HL-60 (cell line): ENCODE results near the gene CEP63.

Experiments used
- GABPA ChIP-seq: IDR thresholded peaks from 2 replicates; pipeline ENCODE4 v1.6.1; 2012; ENCODE audit warnings: low read depth
- POLR2AphosphoS5 ChIP-seq: IDR thresholded peaks from 2 replicates; pipeline ENCODE4 v1.6.1; 2012; ENCODE audit warnings: low read depth
- TF ChIP-seq, protein P1 (sequence below): IDR thresholded peaks from one replicate; pipeline ENCODE4 v1.5.1; 2011; ENCODE audit warnings: low read length, control low read depth, inconsistent platforms; ENCODE audit not compliant: insufficient read depth
- TF ChIP-seq, protein P2 (sequence below): IDR thresholded peaks from 2 replicates; pipeline ENCODE4 v1.6.1; 2012; ENCODE audit warnings: low read depth; ENCODE audit not compliant: insufficient replicate concordance

DNA sequence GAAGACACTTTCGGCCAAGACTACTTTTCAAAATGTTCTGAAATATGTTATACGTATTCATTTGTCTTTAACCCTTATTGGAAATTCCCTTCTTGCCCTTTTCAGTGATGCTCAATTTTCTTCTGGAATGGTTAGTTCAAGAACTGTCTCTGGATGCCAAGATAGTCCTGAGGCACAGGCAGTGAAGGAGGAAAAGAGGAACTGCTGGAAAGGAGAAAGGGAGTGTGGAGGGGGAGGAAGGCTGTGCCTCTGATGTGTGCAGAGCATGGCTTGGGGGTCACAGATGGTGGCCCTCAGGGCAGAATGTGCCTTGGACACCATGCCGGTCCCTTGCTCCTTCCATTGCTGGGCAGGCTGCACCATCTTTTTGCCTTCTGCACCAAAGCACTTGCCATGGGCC lies 73.7 kb downstream of the CEP63 start:
- TF ChIP-seq, protein P1, sequence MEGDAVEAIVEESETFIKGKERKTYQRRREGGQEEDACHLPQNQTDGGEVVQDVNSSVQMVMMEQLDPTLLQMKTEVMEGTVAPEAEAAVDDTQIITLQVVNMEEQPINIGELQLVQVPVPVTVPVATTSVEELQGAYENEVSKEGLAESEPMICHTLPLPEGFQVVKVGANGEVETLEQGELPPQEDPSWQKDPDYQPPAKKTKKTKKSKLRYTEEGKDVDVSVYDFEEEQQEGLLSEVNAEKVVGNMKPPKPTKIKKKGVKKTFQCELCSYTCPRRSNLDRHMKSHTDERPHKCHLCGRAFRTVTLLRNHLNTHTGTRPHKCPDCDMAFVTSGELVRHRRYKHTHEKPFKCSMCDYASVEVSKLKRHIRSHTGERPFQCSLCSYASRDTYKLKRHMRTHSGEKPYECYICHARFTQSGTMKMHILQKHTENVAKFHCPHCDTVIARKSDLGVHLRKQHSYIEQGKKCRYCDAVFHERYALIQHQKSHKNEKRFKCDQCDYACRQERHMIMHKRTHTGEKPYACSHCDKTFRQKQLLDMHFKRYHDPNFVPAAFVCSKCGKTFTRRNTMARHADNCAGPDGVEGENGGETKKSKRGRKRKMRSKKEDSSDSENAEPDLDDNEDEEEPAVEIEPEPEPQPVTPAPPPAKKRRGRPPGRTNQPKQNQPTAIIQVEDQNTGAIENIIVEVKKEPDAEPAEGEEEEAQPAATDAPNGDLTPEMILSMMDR = no peak
- no peak for TF ChIP-seq GABPA
- TF ChIP-seq POLR2AphosphoS5 = no peak
- TF ChIP-seq, protein P2, sequence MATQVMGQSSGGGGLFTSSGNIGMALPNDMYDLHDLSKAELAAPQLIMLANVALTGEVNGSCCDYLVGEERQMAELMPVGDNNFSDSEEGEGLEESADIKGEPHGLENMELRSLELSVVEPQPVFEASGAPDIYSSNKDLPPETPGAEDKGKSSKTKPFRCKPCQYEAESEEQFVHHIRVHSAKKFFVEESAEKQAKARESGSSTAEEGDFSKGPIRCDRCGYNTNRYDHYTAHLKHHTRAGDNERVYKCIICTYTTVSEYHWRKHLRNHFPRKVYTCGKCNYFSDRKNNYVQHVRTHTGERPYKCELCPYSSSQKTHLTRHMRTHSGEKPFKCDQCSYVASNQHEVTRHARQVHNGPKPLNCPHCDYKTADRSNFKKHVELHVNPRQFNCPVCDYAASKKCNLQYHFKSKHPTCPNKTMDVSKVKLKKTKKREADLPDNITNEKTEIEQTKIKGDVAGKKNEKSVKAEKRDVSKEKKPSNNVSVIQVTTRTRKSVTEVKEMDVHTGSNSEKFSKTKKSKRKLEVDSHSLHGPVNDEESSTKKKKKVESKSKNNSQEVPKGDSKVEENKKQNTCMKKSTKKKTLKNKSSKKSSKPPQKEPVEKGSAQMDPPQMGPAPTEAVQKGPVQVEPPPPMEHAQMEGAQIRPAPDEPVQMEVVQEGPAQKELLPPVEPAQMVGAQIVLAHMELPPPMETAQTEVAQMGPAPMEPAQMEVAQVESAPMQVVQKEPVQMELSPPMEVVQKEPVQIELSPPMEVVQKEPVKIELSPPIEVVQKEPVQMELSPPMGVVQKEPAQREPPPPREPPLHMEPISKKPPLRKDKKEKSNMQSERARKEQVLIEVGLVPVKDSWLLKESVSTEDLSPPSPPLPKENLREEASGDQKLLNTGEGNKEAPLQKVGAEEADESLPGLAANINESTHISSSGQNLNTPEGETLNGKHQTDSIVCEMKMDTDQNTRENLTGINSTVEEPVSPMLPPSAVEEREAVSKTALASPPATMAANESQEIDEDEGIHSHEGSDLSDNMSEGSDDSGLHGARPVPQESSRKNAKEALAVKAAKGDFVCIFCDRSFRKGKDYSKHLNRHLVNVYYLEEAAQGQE = no peak
